ENCODE measurements around the gene PDE10A.

Gene PDE10A

DNA sequence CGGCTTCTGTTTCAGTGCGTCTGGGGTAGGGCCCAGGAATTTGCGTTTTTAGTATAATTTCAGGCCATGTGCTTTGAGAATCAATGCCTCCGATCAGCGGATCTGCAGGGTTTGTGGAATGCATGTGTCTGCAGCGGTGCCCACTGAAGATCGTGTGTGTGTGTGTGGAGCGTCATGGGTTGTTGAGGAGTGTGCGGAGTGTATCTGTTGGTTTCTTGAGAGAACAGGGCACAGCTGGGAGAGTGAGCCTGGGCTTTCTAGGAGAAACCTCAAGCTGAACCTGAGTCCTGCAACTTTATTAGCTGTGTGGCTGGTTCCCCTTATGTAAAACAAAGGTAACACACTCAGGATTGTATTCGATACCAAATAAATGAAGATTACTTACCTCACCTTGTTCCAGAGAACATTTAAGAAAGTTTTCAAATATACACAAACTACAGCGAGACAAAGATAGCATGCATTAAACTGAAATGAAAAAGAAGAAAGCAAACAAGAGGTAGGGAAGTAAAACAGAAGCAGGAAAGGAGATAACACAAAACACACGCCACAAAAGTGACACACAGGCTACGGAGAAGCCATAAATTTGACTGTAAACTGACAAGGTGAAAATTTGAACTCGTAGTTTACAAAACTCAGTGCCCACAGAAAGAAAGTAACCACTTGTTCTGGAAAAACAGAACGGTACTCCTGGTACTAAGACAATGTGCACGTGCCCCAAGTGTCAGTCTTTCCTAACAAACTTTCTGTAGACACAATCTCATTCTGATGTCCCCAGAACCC lies 28.8 kb downstream of the PDE10A start:
- TF ChIP-seq REST (IDR thresholded peaks at IDR 0.05; ENCODE audit: insufficient read depth in 1 of 2, low read depth in 2 of 2, low read length in 2 of 2) (no peak), POLR2AphosphoS5 (IDR thresholded peaks at IDR 0.05; ENCODE audit: low read depth, low read length) (no peak), TAF1 (IDR thresholded peaks at IDR 0.05; ENCODE audit: borderline replicate concordance, insufficient read depth, low read length) (no peak), FOXP2 (optimal IDR thresholded peaks at IDR 0.05; ENCODE audit: borderline replicate concordance, extremely low read depth, extremely low read length, insufficient read depth) (no peak), SIN3A (IDR thresholded peaks at IDR 0.05; ENCODE audit: borderline replicate concordance, insufficient read depth, low read length) (no peak)

- no peak for TF ChIP-seq POLR2AphosphoS5 (IDR thresholded peaks at IDR 0.05; ENCODE audit: low read depth, low read length)
- no peak for TF ChIP-seq SIN3A (IDR thresholded peaks at IDR 0.05; ENCODE audit: borderline replicate concordance, insufficient read depth, low read length)
- no peak for TF ChIP-seq FOXP2 (optimal IDR thresholded peaks at IDR 0.05; ENCODE audit: borderline replicate concordance, extremely low read depth, extremely low read length, insufficient read depth)
- TF ChIP-seq TAF1 (IDR thresholded peaks at IDR 0.05; ENCODE audit: borderline replicate concordance, insufficient read depth, low read length), result no peak
- TF ChIP-seq REST (IDR thresholded peaks at IDR 0.05; ENCODE audit: insufficient read depth in 1 of 2, low read depth in 2 of 2, low read length in 2 of 2), result no peak
Observed at GRCh38 chr6:165632194-165632593, 30.8 kb downstream of the PDE10A start.

DNA sequence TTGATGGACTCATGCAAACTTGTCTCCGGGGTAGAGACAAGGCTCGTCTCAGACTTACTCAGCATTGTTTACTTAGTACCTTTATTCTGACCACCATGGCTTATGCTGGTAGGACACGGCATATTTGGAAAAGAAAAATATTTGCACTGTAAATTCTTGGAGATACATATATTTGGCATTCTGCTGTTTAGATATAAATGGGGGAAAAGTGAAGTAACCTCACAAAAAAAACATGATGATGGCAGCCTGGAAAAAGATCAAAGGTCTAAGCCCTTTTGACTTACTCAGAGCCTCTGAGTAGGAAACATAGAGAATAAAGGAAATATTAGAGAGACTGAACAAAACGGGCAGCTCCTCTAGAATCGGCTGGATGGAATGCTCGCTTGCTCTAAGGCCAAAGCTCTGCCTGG lies 32.5 kb downstream of the PDE10A start:
- no peak for TF ChIP-seq REST (IDR thresholded peaks at IDR 0.05; ENCODE audit: insufficient read depth in 1 of 2, low read depth in 2 of 2, low read length in 2 of 2)
- no peak for TF ChIP-seq TAF1 (IDR thresholded peaks at IDR 0.05; ENCODE audit: borderline replicate concordance, insufficient read depth, low read length)
- TF ChIP-seq FOXP2 (optimal IDR thresholded peaks at IDR 0.05; ENCODE audit: borderline replicate concordance, extremely low read depth, extremely low read length, insufficient read depth), result no peak
- no peak for TF ChIP-seq SIN3A (IDR thresholded peaks at IDR 0.05; ENCODE audit: borderline replicate concordance, insufficient read depth, low read length)
- no peak for TF ChIP-seq POLR2AphosphoS5 (IDR thresholded peaks at IDR 0.05; ENCODE audit: low read depth, low read length)

GRCh38 chr6:165628955-165629354 lies 34.1 kb downstream of the PDE10A start:
- TF ChIP-seq POLR2AphosphoS5 (IDR thresholded peaks at IDR 0.05; ENCODE audit: low read depth, low read length), result no peak
- TF ChIP-seq FOXP2 (optimal IDR thresholded peaks at IDR 0.05; ENCODE audit: borderline replicate concordance, extremely low read depth, extremely low read length, insufficient read depth), result no peak
- no peak for TF ChIP-seq REST (IDR thresholded peaks at IDR 0.05; ENCODE audit: insufficient read depth in 1 of 2, low read depth in 2 of 2, low read length in 2 of 2)
- no peak for TF ChIP-seq TAF1 (IDR thresholded peaks at IDR 0.05; ENCODE audit: borderline replicate concordance, insufficient read depth, low read length)
- TF ChIP-seq SIN3A (IDR thresholded peaks at IDR 0.05; ENCODE audit: borderline replicate concordance, insufficient read depth, low read length), result no peak

Measured in PFSK-1 (cell line).